Psoas muscle (tissue), 8 donors: Measurements from ENCODE around the gene CACNB2. TPM values are rescaled to one million over a fixed set of nuclear protein-coding genes. Genes with fewer than 3 reads are reported as not detected.

ENCODE experiments used
- ATAC-seq, 4 donors: fragments of 200-7000 bp; cut with Tn5 transposase; one replicate each; pipeline ENCODE4 v1.9.1; 2020; ENCODE audit warnings: moderate library complexity in 3 of 4, mild to moderate bottlenecking in 2 of 4
- DNase-seq, 2 donors: peaks; one replicate each; pipeline ENCODE4 v3.0.0-alpha.2; 2020
- H3K27ac ChIP-seq: fragments of 200-600 bp; one replicate; pipeline ENCODE4 v1.8.0; 2022
- H3K27me3 ChIP-seq, 3 donors: fragments of 200-600 bp in 1 of 3; one replicate each; pipeline versions ENCODE4 v1.6.1 to v1.8.0; 2013 to 2022; ENCODE audit warnings: low read length in 2 of 3, mild to moderate bottlenecking in 2 of 3, moderate library complexity in 1 of 3; ENCODE audit not compliant: insufficient read depth in 3 of 3
- H3K36me3 ChIP-seq, 2 donors: fragments of 200-600 bp in 1 of 2; one replicate each; pipeline versions ENCODE4 v1.6.1 to v1.8.0; 2013 to 2022; ENCODE audit warnings: low read depth in 1 of 2, mild to moderate bottlenecking in 1 of 2, moderate library complexity in 1 of 2; ENCODE audit not compliant: insufficient read depth in 1 of 2
- H3K4me1 ChIP-seq: fragments of 200-600 bp; one replicate; pipeline ENCODE4 v1.8.0; 2022
- H3K4me3 ChIP-seq: fragments of 200-600 bp; one replicate; pipeline ENCODE4 v1.8.0; 2022; ENCODE audit warnings: mild to moderate bottlenecking
- H3K9me3 ChIP-seq: fragments of 200-600 bp; one replicate; pipeline ENCODE4 v1.8.0; 2022
- WGBS, 3 donors: extraction: QIAGEN DNeasy Blood & Tissue Kit; methylation state at CpG; one replicate each; pipeline versions ENCODE4 v1.1.6 to v1.1.7; 2013; 5-methylcytosine and 5-hydroxymethylcytosine counted together
- intact Hi-C, 2 donors: fragments of 100-400 bp; cut with DNase I; formaldehyde crosslinking; loops; one replicate each; pipeline versions ENCODE4 v1.11.0 to v1.14.2; 2022
- polyA plus RNA-seq, 3 donors: library from polyadenylated mRNA; stranded (reverse); fragments of 200-250 nt; gene quantifications; one replicate each; pipeline ENCODE4 v1.2.3, GENCODE V29; 2013
- total RNA-seq, 4 donors: library from RNA; stranded (reverse); fragmentation: NEBNext Ultra II Directional in 2 of 4; extraction: Animal tissue kit (Norgen Biotek cat#: 25700) in 2 of 4; gene quantifications; one replicate each; pipeline versions ENCODE4 v1.2.1 to v1.2.4, GENCODE V29; 2021 to 2023
- TF ChIP-seq, protein P1 (sequence below): fragments of 200-600 bp; IDR thresholded peaks from one replicate; pipeline ENCODE4 v1.8.0; 2022; ENCODE audit warnings: antibody characterized with exemption
- donor health status: healthy with polysubstance abuse.
- donor health status: DM: no; HTN: no; CAD: no; lungs with moderate emphysema.
- donor health status: Bipolar disorder and iron deficiency.
- donor health status: healthy.
- donor health status: DM: yes; HTN: yes; CAD: no.
- donor health status: DM: no; HTN: no; CAD: no.
- donor health status: DM: no; HTN: no; CAD: no.
- donor health status: DM: yes; HTN: yes; CAD: no.

Gene CACNB2
- total and polyA plus RNA-seq, 7 donors = 0.20 to 0.71 (median 0.43) TPM

DNA sequence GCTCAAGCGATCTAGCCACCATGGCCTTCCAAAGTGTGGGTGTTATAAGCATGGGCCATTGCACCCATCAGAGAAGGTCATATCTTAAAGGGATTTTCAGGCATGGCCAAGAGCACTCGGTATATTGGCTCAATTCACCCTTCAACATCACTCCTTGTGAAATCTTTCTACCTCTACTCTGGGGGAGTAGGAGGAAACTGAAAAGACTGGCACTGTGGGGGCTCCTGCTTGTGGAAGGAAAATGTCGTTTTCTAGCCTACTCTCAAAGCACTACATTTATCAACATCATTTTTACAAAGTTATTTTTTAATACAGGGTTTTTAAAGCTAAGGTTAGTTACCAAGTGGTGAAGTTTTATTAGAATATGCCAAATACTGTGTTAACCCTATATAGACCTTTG, 42.0 kb upstream of the CACNB2 start:
- Histone ChIP-seq H3K27ac (no peak overlapping the region), H3K36me3 (no peaks in the 10 kb centered on the region), H3K4me1 (no peaks in the 10 kb centered on the region), H3K9me3 (no peaks in the 10 kb centered on the region), H3K4me3 (no peak overlapping the region), H3K27me3 (no peaks in the 10 kb centered on the region)
- intact Hi-C loops = no loop called here
- ATAC-seq (no peak), DNase-seq (no peak)
- TF ChIP-seq, protein P1, sequence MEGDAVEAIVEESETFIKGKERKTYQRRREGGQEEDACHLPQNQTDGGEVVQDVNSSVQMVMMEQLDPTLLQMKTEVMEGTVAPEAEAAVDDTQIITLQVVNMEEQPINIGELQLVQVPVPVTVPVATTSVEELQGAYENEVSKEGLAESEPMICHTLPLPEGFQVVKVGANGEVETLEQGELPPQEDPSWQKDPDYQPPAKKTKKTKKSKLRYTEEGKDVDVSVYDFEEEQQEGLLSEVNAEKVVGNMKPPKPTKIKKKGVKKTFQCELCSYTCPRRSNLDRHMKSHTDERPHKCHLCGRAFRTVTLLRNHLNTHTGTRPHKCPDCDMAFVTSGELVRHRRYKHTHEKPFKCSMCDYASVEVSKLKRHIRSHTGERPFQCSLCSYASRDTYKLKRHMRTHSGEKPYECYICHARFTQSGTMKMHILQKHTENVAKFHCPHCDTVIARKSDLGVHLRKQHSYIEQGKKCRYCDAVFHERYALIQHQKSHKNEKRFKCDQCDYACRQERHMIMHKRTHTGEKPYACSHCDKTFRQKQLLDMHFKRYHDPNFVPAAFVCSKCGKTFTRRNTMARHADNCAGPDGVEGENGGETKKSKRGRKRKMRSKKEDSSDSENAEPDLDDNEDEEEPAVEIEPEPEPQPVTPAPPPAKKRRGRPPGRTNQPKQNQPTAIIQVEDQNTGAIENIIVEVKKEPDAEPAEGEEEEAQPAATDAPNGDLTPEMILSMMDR = no peak
- 73 to 81% (median 75%) methylated on average over 3 of the region's 3 CpGs for WGBS, 3 donors

DNA sequence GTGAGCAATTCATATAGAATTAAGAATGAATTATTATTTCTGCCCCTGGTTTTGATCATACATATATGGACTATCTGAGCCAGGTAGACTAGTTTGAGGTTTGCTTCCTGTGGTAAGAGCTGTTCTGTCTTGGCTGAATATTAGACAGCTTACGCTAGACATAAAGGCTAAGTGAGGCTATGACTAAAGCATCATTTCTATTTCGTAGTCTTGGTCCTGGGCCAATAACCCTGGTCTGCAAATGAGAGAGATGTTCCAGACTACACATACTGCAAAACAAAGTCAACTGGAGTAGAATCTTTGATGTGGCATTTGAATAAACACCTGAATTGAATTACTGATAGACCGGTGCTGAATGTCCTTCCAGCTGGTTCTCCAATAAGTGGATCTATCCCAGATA, 40.8 kb upstream of the CACNB2 start:
- no peaks in the 10 kb centered on the region for H3K4me1 ChIP-seq
- DNase-seq (no peak), ATAC-seq (no peak)
- TF ChIP-seq, protein P1 = no peak
- intact Hi-C loops = no loop called here
- H3K27me3 ChIP-seq = no peaks in the 10 kb centered on the region
- no peak overlapping the region for H3K4me3 ChIP-seq
- H3K9me3 ChIP-seq = no peaks in the 10 kb centered on the region
- H3K36me3 ChIP-seq = no peaks in the 10 kb centered on the region
- H3K27ac ChIP-seq = no peak overlapping the region
- WGBS, 3 donors = 80 to 91% (median 84%) methylated on average over 3 of the region's 3 CpGs

DNA sequence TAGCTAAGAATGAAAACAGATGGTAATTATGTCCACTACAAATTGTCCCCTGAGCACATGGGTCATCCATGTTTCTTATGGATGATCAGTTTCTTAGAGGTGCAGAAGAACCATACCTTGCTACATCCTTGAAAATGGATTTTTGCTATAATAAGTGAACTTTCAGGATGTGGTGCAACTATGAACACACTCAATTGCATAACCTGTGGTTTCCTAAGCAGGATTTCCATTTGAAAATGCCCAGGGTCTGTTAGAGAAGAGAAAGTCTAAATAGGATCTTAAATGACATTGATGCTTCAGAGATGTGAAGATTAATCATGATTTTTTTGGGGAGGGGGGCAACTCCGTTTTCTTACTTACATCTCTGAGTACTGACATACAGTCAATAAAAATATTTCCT, 39.6 kb upstream of the CACNB2 start:
- intact Hi-C loops = no loop called here
- no peak overlapping the region for H3K27ac ChIP-seq
- H3K27me3 ChIP-seq = no peaks in the 10 kb centered on the region
- no peaks in the 10 kb centered on the region for H3K36me3 ChIP-seq
- no peak overlapping the region for H3K4me3 ChIP-seq
- DNase-seq (no peak), ATAC-seq (no peak)
- H3K9me3 ChIP-seq = no peaks in the 10 kb centered on the region
- TF ChIP-seq, protein P1 = no peak
- 77 to 92% (median 83%) methylated on average over 1 of the region's 1 CpG for WGBS, 3 donors
- no peaks in the 10 kb centered on the region for H3K4me1 ChIP-seq

DNA sequence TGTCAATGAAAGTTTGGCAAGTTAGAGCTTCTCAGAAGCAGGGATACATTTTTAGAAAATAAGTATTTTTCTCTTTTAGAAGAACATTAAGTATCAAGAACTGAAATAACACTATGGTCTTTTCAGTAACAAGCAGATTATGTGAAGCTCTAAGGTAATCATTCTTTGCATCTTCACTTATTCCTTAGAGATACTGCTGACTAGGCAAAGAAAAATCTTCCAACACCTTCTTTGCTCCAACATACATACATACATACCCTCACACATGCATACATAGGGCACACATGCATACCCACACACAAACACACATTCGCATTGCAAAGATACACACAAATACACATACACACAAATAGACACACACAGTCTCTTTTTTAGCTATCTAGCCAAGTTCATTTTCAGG, 37.8 kb upstream of the CACNB2 start:
- Histone ChIP-seq H3K27ac (no peak overlapping the region), H3K4me3 (no peak overlapping the region), H3K27me3 (no peaks in the 10 kb centered on the region), H3K9me3 (no peaks in the 10 kb centered on the region), H3K4me1 (no peaks in the 10 kb centered on the region), H3K36me3 (no peaks in the 10 kb centered on the region)
- TF ChIP-seq, protein P1 = no peak
- no peak for ATAC-seq
- intact Hi-C loops = no loop called here
- 92 to 98% (median 97%) methylated on average over 1 of the region's 1 CpG for WGBS, 3 donors
- DNase-seq = no peak

DNA sequence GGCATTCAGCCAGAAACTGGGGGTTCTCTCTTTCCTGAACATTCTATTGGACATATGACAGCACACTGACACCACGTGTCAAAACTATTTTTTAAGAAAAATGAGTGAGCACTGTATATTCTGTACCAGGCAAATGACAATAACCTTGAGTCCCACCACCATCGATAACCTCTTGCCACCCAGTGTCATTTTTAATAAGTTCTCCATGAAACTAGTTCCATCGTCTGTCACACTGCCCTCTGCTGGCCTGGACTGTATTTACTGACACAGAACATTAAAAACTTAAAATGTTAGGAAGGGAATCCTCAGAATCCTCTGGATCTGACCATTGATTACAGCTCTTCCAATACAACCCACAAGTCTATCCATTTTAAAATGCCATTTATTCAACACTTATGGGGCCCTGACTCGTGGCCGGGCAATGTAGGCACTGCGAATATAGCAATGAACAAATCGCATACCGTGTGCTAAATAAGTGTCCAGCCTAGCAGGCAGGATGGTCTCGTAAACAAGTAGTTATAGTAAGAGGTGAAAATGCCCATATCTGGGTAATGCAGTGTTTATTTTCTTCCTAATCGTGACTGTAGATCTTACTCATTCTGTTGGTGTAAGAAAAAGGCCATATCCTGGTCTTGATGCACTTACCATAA, 35.9 kb upstream of the CACNB2 start:
- Histone ChIP-seq H3K4me3 (no peak overlapping the region), H3K9me3 (no peaks in the 10 kb centered on the region), H3K36me3 (no peaks in the 10 kb centered on the region), H3K27ac (no peak overlapping the region), H3K27me3 (no peaks in the 10 kb centered on the region), H3K4me1 (no peaks in the 10 kb centered on the region)
- WGBS, 3 donors = 64 to 67% (median 66%) methylated on average over 10 of the region's 10 CpGs
- ATAC-seq = no peak
- DNase-seq = peak; percentile 29 to 56
- TF ChIP-seq, protein P1 = peak; percentile 43
- intact Hi-C loops = no loop called here
